ENCODE data around the gene WASF2. TPM values are rescaled to one million over a fixed set of nuclear protein-coding genes. Genes with fewer than 3 reads are reported as not detected.

The WASF2 gene
- total RNA-seq, 1 donor from 2014 or later, result 113 TPM

DNA sequence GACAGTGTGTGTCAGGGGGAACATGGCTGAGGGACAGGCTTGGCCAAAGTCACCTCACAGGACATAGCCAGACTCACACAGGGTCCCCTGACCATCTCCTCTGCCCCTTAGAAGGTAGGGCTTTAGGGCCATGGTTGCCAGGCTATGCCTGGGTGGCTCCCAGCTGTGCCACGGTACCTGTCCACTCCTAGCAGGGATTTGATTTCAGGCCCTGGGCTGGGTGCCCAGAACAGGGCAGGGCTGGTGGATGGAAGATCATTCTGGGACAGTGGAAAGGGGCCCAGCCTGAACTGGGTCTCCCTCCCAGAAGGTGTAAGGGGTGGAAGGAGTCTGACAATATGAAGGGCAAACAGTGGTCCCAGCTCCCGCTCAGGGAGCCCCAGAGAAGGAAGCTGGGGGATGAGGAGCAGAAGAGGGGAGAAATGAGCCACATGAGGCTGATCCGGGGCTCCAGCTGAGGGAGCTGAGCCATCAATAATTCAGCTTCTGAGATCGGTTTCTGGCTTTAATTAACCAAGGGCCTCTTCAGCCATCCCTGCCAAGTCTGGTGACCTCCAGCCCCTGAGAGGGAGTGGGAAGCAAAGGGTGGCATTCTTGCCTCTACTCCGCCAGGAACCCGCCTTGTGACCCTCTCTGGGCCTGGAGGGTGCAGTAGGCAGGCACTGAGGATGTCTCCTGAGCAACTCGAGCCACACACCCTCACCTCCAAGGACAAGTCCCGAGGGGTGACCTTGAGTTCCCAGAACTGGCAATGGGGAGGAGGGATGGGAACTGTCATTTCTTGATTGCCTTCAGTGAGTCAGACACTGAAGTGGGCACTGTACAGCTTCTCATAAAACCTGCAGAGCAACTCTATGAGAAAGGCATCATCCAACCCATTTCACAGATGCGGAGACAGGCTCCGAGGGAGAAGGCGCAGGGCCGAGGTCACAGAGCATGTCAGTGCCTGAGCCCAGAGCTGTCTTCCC is 108.9 kb downstream of the WASF2 start:
- H3K27me3 Mint-ChIP-seq, result peaks cover 12% of the 10 kb centered on the region
- TF ChIP-seq, protein P1, sequence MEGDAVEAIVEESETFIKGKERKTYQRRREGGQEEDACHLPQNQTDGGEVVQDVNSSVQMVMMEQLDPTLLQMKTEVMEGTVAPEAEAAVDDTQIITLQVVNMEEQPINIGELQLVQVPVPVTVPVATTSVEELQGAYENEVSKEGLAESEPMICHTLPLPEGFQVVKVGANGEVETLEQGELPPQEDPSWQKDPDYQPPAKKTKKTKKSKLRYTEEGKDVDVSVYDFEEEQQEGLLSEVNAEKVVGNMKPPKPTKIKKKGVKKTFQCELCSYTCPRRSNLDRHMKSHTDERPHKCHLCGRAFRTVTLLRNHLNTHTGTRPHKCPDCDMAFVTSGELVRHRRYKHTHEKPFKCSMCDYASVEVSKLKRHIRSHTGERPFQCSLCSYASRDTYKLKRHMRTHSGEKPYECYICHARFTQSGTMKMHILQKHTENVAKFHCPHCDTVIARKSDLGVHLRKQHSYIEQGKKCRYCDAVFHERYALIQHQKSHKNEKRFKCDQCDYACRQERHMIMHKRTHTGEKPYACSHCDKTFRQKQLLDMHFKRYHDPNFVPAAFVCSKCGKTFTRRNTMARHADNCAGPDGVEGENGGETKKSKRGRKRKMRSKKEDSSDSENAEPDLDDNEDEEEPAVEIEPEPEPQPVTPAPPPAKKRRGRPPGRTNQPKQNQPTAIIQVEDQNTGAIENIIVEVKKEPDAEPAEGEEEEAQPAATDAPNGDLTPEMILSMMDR (conservative IDR thresholded peaks at IDR 0.05), result no peak
- DNase-seq (ENCODE audit: extremely low spot score, unreplicated experiment), result no peak
- no peaks in the 10 kb centered on the region for H3K9me3 Mint-ChIP-seq
- H3K36me3 Mint-ChIP-seq, result no peaks in the 10 kb centered on the region
- peaks cover 3% of the 10 kb centered on the region for H3K4me1 Mint-ChIP-seq (ENCODE audit: unreplicated experiment)
- H3K4me3 Mint-ChIP-seq, result no peak overlapping the region
- peak overlapping the region; percentile 61 for H3K27ac Mint-ChIP-seq

DNA sequence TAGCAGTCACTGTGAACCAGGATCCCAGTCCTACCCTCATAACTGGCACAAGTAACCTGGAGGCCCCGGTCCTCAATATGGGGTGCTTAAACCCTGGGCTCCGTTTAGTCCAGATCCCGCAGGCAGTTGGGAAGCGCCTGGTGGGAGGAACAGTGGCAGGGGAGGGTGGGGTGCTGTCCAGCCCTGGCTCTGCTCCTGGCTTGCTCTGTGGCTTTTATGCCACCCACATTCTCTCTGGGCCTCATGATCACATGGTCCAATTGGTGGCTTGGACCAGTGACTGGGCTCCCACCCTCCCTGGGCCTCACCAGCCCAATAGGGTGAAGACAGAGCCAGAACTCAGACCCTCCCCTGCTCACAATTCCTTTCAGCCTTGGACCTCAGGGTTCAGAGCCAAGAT is 109.7 kb downstream of the WASF2 start:
- no peak for DNase-seq (ENCODE audit: extremely low spot score, unreplicated experiment)
- no peaks in the 10 kb centered on the region for H3K9me3 Mint-ChIP-seq
- H3K36me3 Mint-ChIP-seq, result no peaks in the 10 kb centered on the region
- peaks cover 3% of the 10 kb centered on the region for H3K4me1 Mint-ChIP-seq (ENCODE audit: unreplicated experiment)
- no peak overlapping the region for H3K27ac Mint-ChIP-seq
- peaks cover 12% of the 10 kb centered on the region for H3K27me3 Mint-ChIP-seq
- TF ChIP-seq, protein P1 (conservative IDR thresholded peaks at IDR 0.05), result no peak
- no peak overlapping the region for H3K4me3 Mint-ChIP-seq

DNA sequence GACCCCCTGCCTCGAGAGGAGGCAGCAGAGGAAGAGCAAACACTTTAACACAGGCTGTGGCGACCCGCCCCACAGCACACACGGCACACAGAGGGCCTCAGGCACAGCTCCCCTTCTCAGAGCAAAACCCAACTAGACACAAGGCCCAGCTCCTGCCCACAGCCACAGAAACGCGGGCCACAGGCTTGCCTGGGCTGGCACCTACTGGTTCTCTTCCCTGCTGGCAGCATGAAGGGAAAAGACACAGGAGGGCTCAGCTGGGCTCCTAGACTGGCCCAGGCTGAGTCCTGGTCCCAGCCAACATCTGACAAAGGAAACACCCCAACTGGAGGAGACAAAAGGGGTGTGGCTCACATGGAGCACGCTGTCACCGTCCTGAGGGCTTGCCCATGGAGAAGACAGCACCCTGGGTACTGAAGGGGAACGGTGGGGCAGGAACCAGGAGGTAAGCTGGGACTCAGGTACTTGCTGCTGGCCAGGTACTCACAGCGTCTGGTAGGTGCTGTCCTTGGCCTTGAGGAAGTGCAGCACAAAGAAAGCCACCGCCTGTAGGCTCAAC is 110.3 kb downstream of the WASF2 start:
- TF ChIP-seq, protein P1 (conservative IDR thresholded peaks at IDR 0.05), result no peak
- H3K9me3 Mint-ChIP-seq, result no peaks in the 10 kb centered on the region
- H3K4me1 Mint-ChIP-seq (ENCODE audit: unreplicated experiment), result peaks cover 3% of the 10 kb centered on the region

DNA sequence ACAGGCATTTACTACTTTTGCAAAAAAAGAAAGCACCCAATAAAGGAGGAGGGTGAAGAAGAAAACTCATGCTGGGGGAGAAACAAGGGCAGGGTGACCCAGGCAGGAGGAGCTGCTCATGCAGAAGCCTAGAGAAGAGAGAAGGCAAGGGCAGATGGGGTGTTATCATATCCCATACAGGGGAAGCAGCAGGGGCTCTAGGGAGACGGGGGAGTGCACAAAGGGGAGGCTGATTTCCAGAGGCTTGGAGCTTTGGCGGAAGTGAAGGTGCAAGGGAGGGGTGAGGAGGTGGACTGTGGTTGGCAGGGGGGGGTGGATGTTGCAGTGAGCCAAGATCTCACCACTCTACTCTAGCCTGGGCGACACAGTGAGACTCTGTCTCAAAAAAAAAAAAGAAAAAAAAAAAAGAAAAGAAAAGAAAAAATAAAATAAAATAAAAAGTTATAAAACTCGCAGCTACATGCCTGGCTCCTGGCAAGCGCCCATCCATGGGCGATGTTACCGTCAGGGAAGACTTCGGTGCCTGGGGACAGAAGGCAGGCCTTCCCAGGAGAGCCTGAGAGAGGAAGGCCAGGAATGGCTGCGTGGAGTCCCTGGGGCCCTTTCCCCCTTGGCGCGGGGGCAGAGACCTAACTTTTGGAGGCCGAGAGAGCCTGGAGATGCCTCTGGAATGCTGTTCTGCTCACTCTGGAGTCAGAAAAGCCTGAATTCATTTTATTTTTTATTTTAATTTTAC is 112.0 kb downstream of the WASF2 start:
- Mint-ChIP-seq H3K27me3 (peaks cover 12% of the 10 kb centered on the region), H3K9me3 (no peaks in the 10 kb centered on the region), H3K4me3 (no peak overlapping the region), H3K27ac (no peak overlapping the region), H3K4me1 (ENCODE audit: unreplicated experiment) (peaks cover 3% of the 10 kb centered on the region), H3K36me3 (no peaks in the 10 kb centered on the region)
- no peak for DNase-seq (ENCODE audit: extremely low spot score, unreplicated experiment)
- TF ChIP-seq, protein P1 (conservative IDR thresholded peaks at IDR 0.05), result no peak

More for the DNA sequence above, 110.3 kb downstream of the WASF2 start:
- H3K27me3 Mint-ChIP-seq, result peaks cover 12% of the 10 kb centered on the region
- H3K36me3 Mint-ChIP-seq, result no peaks in the 10 kb centered on the region
- no peak overlapping the region for H3K27ac Mint-ChIP-seq
- peak overlapping the region; percentile 20 for H3K4me3 Mint-ChIP-seq
- DNase-seq (ENCODE audit: extremely low spot score, unreplicated experiment), result no peak

DNA sequence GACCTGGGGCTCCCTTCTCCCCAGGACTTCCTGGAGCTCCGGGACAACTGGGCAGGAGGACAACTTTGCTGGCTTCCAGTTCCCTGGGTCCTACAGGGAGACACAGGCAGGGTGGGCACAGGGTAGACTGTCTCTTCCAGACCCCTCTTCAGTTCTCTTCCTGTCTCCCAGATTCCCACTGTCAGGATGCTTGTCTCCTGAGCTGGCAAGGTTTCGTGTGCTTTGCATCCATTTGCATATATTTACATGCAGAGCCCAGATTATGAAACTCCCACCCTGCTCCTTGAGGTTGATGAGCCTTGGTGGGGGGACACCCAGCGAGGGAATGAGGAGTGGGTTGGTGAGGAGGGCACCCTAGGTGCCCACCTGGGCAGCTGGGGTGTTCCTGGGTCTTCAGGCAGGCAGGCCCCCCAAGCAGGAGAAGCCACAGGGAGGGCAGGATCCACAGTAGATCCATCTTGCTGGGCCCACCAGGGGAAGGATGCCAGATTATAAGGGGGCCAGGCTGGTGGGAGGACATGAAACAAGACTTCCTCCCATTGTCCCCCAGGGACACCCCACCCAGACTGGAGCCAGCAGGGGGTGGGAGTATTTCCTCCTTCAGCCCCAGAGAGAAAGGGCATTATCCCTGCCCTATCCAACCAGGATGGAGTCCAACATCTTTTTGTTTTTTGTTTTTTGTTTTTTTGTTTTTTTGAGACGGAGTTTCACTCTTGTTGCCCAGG is 115.4 kb downstream of the WASF2 start, which contains the start of gene FCN3:
Gene FCN3, minus strand, starts transcription at position 463 of the 725 bp plus-strand sequence. Its CDS starts 6 bp downstream, at position 457.
- TF ChIP-seq, protein P1 (conservative IDR thresholded peaks at IDR 0.05), result no peak
- no peaks in the 10 kb centered on the region for H3K36me3 Mint-ChIP-seq
- H3K27ac Mint-ChIP-seq, result no peak within 1 kb of the TSS
- H3K4me3 Mint-ChIP-seq, result no peak within 1 kb of the TSS
- no peaks in the 10 kb centered on the region for H3K4me1 Mint-ChIP-seq (ENCODE audit: unreplicated experiment)
- peaks cover under 1% of the 10 kb centered on the region for H3K27me3 Mint-ChIP-seq
- no peak for DNase-seq (ENCODE audit: extremely low spot score, unreplicated experiment)
- no peaks in the 10 kb centered on the region for H3K9me3 Mint-ChIP-seq

Measured in type B pancreatic cell (in vitro differentiated cells).